ENCODE data around the gene SHF.

SHF gene

GRCh38 chr15:45168751-45169551, 18.8 kb downstream of the SHF start:
- H3K79me2 ChIP-seq (ENCODE audit: insufficient read depth, low read length), result peaks cover 8% of the 10 kb centered on the region
- no peaks in the 10 kb centered on the region for H4K20me1 ChIP-seq (ENCODE audit: insufficient read depth, low read length)
- H3K27me3 ChIP-seq (ENCODE audit: insufficient read depth, low read length, poor library complexity), result no peaks in the 10 kb centered on the region
- no peaks in the 10 kb centered on the region for H3K36me3 ChIP-seq (ENCODE audit: insufficient read depth, low read length)
- H3K9me3 ChIP-seq (ENCODE audit: insufficient read depth, low read length, severe bottlenecking), result no peaks in the 10 kb centered on the region
- TF ChIP-seq CTCF (IDR thresholded peaks at IDR 0.05; ENCODE audit: borderline replicate concordance, extremely low read depth, low read length, poor library complexity, severe bottlenecking) (no peak), EZH2 (IDR thresholded peaks at IDR 0.05; ENCODE audit: borderline replicate concordance, low read depth, low read length, severe bottlenecking) (no peak)
- H3K9ac ChIP-seq (ENCODE audit: low read depth, low read length), result no peak overlapping the region
- no peak overlapping the region for H3K27ac ChIP-seq (ENCODE audit: low read length)
- H3K4me3 ChIP-seq (ENCODE audit: low read depth in 1 of 2, low read length in 2 of 2), result no peak overlapping the region
- no peak overlapping the region for H2AFZ ChIP-seq (ENCODE audit: low read depth, low read length)
- no peak overlapping the region for H3K4me2 ChIP-seq (ENCODE audit: insufficient read depth, low read length)
- ATAC-seq (ENCODE audit: insufficient read depth, low read depth), result no peak
- DNase-seq, result no peak
- H3K4me1 ChIP-seq (ENCODE audit: insufficient read depth, low read length), result peaks cover 23% of the 10 kb centered on the region

DNA sequence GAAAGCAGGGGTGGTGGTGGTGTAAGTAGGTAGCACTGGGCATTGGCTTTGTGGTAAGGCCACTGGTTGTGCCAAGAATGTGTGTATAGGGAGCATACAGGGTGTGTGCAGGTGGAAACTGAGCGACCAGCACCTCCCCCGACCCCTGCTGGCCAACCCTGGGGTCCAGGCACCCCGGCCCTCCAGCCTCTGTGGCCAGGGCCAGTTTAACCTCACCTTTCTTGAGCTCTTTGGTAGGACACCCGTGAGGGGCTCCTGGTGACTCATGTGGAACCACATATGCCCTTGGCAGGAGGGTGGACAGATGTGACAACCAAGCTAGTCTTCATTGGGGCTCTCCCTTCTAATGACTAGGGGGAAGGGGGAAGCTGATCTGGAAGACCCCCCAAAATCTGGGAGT, 19.5 kb downstream of the SHF start:
- Histone ChIP-seq H3K27me3 (ENCODE audit: insufficient read depth, low read length, poor library complexity) (no peaks in the 10 kb centered on the region), H3K36me3 (ENCODE audit: insufficient read depth, low read length) (no peaks in the 10 kb centered on the region), H3K9ac (ENCODE audit: low read depth, low read length) (no peak overlapping the region; the same call in 1 of the 2 replicates), H3K4me1 (ENCODE audit: insufficient read depth, low read length) (peaks cover 23% of the 10 kb centered on the region), H2AFZ (ENCODE audit: low read depth, low read length) (no peak overlapping the region), H3K4me3 (ENCODE audit: low read depth in 1 of 2, low read length in 2 of 2) (no peak overlapping the region), H4K20me1 (ENCODE audit: insufficient read depth, low read length) (no peaks in the 10 kb centered on the region), H3K79me2 (ENCODE audit: insufficient read depth, low read length) (peaks cover 8% of the 10 kb centered on the region), H3K9me3 (ENCODE audit: insufficient read depth, low read length, severe bottlenecking) (no peaks in the 10 kb centered on the region), H3K27ac (ENCODE audit: low read length) (peak overlapping the region; percentile 87; the same call in 1 of the 2 replicates), H3K4me2 (ENCODE audit: insufficient read depth, low read length) (peak overlapping the region; percentile 78; the same call in 1 of the 2 replicates)
- no peak for TF ChIP-seq CTCF (IDR thresholded peaks at IDR 0.05; ENCODE audit: borderline replicate concordance, extremely low read depth, low read length, poor library complexity, severe bottlenecking)
- no peak for TF ChIP-seq EZH2 (IDR thresholded peaks at IDR 0.05; ENCODE audit: borderline replicate concordance, low read depth, low read length, severe bottlenecking)
- ATAC-seq (ENCODE audit: insufficient read depth, low read depth) (no peak), DNase-seq (no peak)

- Histone ChIP-seq H3K27ac (ENCODE audit: low read length) (peak overlapping the region; percentile 87), H3K9me3 (ENCODE audit: insufficient read depth, low read length, severe bottlenecking) (no peaks in the 10 kb centered on the region)
- no peak for ATAC-seq (ENCODE audit: insufficient read depth, low read depth)
Measured at GRCh38 chr15:45167631-45168205, 20.0 kb downstream of the SHF start.

More at GRCh38 chr15:45167631-45168205, 20.0 kb downstream of the SHF start:
- peak overlapping the region; percentile 100 for H3K9ac ChIP-seq (ENCODE audit: low read depth, low read length)
- H3K4me3 ChIP-seq (ENCODE audit: low read depth in 1 of 2, low read length in 2 of 2), result peak overlapping the region in 1 of 2 experiments; percentile 65; a peak in 2 of 4 replicates
- H2AFZ ChIP-seq (ENCODE audit: low read depth, low read length), result peak overlapping the region; percentile 70
- H3K4me1 ChIP-seq (ENCODE audit: insufficient read depth, low read length), result peaks cover 23% of the 10 kb centered on the region
- H3K27me3 ChIP-seq (ENCODE audit: insufficient read depth, low read length, poor library complexity), result no peaks in the 10 kb centered on the region
- H3K79me2 ChIP-seq (ENCODE audit: insufficient read depth, low read length), result peaks cover 8% of the 10 kb centered on the region
- H3K36me3 ChIP-seq (ENCODE audit: insufficient read depth, low read length), result no peaks in the 10 kb centered on the region
- DNase-seq, result no peak
- TF ChIP-seq EZH2 (IDR thresholded peaks at IDR 0.05; ENCODE audit: borderline replicate concordance, low read depth, low read length, severe bottlenecking), result no peak
- TF ChIP-seq CTCF (IDR thresholded peaks at IDR 0.05; ENCODE audit: borderline replicate concordance, extremely low read depth, low read length, poor library complexity, severe bottlenecking), result no peak
- peak overlapping the region; percentile 78 for H3K4me2 ChIP-seq (ENCODE audit: insufficient read depth, low read length)
- H4K20me1 ChIP-seq (ENCODE audit: insufficient read depth, low read length), result no peaks in the 10 kb centered on the region

All from DND-41 (cell line).